GM21367 (cell line): ENCODE measurements around the gene ZNF441.
"Not testable (repeated sequence)": the region's sequence is repeated elsewhere in the genome, so short reads cannot be mapped to it uniquely, and the experiment has no call there.

Experiments used
- ATAC-seq: cut with Tn5 transposase; IDR thresholded peaks from one replicate; pipeline ENCODE4 v1.9.1; 2021; ENCODE audit not compliant: unreplicated experiment

Gene ZNF441

DNA sequence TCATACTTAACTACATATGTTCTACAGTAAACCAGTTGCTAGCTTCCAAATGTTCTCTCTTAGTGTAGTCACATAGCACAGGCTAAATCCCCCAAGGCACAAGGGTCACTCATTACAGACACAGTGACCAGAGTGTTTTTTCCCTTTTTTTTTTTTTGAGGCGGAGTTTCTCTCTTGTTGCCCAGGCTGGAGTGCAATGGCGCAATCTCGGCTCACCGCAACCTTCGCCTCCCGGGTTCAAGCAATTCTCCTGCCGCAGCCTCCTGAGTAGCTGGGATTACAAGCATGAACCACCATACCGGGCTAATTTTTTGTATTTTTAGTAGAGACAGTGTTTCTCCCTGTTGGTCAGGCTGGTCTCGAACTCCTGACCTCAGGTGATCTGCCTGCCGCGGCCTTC, 9.9 kb downstream of the ZNF441 start:
- not testable (repeated sequence) for ATAC-seq

DNA sequence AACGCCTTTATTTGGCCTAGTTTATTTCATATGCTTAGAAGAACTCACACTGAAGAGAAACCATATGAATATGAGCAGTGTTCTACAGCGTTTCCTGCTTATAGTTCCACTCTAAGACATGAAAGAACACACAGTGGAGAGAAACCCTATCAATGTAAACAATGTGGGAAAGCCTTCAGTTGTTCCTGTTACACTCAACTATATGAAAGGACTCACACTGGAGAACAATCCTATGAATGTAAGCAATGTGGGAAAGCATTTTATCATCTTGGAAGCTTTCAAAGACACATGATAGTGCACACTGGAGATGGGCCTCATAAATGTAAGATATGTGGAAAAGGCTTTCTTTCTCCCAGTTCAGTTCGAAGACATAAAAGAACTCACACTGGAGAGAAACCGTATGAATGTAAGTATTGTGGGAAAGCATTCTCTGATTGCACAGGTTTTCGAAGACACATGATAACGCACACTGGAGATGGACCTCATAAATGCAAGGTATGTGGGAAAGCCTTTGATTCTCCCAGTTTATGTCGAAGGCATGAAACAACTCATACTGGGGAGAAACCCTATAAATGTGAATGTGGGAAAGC, 13.7 kb downstream of the ZNF441 start:
- ATAC-seq: no peak

DNA sequence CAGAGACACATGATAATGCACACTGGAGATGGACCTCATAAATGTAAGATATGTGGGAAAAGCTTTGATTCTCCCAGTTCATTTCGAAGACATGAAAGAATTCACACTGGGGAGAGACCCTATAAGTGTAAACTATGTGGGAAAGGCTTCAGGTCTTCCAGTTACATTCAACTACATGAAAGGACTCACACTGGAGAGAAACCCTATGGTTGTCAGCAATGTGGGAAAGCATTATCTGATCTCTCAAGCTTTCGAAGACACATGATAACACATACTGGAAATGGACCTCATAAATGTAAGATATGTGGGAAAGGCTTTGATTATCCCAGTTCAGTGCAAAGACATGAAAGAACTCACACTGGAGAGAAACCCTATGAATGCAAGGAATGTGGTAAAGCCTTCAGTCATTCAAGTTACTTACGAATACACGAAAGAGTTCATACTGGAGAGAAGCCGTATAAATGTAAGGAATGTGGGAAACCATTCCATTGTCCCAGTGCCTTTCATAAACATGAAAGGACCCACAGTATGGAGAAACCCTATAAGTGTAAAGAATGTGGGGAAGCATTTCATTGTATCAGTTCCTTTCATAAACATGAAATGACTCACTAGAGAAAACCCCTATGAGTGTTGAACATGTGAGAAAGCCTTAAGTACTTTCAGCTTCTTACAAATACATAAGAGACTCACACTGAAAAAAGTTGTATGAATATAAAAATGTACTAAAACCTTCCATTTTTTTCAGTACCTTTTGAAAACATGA, 14.7 kb downstream of the ZNF441 start:
- no peak for ATAC-seq

DNA sequence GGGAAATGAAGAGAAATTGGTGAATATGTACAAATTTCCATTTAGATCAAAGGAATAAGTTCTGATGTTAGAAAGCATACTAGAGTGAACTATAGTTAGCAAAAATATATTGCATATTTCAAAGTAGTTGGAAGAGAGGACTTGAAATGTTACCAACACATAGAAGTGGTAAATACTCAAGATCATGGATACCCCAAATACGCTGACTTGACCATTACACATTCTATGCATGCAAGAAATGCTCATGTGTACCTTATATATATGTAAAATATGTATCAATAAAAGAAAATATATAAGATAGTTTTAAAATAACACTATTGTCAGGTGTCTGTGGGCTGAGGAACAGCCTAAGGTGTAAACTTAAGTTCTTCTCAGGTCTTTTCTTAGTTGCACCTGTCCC, 17.0 kb downstream of the ZNF441 start:
- ATAC-seq: no peak

DNA sequence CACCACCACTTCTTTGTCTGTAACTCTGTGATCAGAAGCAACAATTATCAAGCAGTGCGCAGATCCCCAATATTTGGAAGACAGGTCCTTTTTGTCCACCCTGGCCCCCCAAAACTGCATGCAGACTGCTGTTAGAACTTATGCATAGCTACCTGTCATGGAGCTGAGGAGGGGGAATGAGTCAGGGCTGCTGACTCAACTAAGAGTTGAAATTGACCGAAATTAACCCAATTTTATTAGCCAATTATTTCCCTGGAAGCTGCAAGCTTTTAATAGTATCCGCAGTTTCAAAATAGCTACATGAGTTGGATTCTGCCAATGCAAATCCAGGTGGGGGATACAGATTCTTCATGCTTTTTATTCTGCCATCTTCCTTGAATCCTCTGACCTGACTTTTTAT, 17.6 kb downstream of the ZNF441 start:
- ATAC-seq: no peak

DNA sequence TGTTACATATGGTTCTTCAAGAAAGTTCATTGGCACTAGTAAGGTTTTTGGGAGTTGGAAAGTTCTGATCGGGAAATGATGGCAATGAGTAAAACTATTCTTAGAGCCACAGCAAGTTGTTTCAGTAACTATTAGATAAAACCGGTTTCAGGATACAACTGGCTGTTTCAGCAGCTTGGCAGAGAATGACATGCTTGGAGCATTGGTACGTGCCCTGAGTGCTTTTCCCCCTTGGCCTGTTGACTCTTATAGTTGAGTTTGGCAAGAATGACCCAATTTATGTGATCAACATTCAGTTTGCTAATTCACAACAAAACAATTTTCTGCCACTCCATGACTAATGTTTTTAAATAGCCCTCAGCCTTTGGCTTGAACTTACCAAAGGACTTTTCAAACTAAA, 20.7 kb downstream of the ZNF441 start:
- no peak for ATAC-seq

DNA sequence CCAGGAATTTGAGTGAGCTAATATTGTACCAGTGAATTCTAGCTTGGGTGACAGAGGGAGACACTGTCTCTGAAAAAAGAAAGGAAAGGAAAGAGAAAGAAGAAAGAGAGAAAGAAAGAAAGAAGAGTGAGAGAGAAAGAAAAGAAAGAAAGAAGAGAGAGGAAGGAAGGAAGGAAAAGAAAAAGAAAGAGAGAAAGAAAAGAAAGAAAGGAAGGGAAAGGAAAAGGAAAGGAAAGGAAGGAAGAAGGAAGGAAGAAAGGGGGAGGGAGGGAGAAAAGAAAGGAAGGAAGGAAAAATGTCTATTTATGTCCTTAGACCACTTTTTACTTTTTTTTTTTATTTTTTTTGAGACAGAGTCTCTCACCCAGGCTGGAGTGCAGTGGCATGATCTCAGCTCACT, 26.1 kb downstream of the ZNF441 start:
- ATAC-seq: no peak

DNA sequence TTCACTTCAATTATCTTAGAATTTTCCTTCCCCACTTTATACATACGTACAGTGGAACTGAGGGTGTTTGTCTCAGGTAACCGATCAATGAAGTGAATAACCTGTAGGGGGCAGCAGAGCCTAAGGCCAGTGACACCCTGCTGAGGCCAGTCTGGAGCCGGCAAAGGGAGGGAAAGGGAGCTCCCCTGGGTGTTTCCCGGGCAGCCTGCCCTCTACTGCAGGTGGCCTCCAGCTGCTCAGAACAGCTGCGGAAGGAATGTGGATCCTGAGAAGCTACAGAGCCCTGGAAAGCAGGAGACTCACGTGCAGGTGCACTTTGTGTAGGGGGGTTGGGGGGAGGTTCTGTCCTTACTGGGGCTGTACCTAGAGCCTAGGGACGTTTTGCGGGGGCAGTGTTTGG, 30.7 kb downstream of the ZNF441 start:
- no peak for ATAC-seq

DNA sequence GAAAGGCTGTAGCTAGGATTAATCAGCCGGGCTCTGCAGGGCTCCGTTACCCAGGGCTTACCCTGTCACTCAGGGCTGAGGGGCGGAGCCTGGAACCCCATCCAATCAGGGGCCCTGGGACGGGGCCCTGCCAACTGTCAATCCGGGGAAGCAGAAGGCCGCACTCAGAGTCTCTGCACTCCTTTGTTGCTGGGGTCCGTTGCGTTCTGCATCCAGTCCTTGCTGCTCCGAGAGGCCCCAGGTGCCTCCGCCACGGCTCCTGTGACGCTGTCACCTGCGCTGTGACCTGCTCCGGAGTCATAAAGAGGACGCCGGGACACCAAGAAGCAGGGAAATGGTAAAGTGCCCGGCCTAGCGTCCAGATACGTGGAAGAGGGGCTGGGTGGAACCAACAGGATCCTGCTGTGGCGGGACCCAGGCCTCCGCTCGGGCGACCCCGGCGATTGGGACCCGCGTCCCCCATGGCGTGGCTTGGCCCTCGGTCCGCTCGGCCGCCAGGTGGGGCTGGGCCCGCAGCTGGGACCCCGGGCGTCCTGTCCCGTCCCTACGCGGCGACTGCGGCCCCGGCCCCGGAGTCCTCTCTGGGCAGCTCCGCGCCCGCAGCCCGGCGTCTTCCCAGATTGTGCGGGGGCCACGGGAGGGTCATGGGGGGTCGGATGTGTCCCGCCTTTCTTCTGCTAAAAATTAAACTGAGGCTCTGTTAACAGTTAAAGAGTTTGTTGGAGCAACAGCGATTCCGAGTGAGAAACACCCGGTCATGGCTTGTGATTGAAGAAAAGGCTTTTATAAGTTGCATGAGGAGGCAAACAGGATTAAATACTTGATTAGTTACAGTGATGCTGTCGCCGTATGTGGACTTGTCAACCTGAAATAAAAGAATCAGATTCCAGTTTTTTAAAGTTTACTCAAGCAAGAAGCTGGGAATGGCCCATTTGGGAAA, 31.9 kb downstream of the ZNF441 start, which contains the start of gene ZNF491:
Gene ZNF491 (plus strand): TSS at position 133 of the 940 bp plus-strand sequence. CDS start 7,431 bp downstream, outside the sequence.
- peak; percentile 79 for ATAC-seq

DNA sequence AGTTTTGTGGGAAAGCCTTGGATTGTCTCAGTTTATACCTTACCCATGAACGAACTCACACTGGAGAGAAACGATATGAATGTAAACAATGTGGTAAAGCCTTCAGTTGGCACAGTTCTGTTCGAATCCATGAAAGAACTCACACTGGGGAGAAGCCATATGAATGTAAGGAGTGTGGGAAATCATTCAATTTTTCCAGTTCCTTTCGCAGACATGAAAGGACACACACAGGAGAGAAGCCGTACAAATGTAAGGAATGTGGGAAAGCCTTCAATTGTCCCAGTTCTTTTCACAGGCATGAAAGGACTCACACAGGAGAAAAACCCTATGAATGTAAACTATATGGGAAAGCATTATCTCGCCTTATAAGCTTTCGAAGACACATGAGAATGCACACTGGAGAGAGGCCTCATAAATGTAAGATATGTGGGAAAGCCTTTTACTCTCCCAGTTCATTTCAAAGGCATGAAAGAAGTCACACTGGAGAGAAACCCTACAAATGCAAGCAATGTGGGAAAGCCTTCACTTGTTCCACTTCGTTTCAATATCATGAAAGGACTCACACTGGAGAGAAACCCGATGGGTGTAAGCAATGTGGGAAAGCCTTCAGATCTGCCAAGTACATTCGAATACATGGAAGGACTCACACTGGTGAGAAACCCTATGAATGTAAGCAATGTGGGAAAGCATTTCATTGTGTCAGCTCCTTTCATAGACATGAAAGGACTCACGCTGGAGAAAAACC, 39.7 kb downstream of the ZNF441 start:
- ATAC-seq: no peak

DNA sequence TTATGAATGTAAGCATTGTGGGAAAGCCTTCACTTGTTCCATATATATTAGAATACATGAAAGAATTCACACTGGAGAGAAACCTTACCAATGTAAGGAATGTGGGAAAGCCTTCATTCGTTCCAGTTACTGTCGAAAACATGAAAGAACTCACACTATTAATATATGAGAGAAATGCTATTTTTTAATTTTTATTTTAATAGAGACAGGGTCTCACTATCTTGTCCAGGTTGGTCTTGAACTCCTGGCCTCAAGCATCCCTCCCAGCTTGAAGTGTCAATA, 40.2 kb downstream of the ZNF441 start:
- no peak for ATAC-seq

DNA sequence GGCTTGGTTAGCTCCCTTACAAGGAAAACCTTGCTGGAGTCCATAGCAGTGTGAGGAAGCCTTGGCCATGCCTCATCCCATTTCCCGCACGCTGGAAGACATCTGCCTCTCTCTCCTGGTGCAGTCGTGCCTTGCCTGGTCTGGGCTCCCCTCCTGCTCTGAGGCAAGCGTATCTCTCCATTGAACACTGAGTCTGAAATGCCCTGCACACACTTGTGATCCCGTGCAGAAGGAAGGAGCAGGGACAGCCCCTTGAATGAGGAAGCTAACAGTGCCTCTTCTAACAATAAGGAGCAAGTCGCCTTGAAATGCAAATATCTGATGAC, 46.9 kb downstream of the ZNF441 start:
- no peak for ATAC-seq

DNA sequence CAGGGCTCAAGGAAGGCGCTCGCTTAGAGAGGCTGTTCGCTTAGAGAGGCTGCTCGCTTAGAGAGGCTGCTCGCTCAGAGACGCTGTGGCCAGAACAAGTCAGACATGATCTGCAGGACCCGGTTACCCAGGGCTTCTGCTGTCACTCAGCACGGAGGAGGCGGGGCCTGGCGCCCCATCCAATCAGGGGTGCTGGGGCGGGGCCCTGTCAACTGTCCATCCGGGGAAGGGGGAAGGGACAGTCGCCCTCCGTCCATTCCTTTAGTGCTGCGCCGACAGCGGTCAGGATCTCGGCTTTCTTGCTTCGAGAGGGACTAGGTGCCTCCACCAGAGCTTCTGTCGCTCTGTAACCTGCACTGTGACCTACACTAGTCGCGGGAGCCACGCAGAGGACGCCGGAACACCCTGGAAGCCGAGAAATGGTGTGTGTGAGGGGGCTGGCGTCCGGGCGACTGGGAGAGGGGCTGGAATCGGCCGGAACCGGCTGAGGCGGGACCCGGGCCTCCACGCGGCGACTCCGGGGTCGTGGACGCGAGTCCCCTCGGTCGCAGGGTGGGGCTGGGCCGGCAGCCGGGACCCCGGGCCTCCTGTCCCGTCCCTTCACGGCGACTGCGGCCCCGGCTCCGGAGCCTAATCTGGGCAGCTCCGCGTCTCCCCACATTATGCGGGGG, 47.4 kb downstream of the ZNF441 start, which contains the start of gene ZNF440:
Gene ZNF440 (plus strand): TSS at position 245 of the 671 bp plus-strand sequence. CDS start 175 bp downstream, at position 420.
- ATAC-seq: peak; percentile 93

DNA sequence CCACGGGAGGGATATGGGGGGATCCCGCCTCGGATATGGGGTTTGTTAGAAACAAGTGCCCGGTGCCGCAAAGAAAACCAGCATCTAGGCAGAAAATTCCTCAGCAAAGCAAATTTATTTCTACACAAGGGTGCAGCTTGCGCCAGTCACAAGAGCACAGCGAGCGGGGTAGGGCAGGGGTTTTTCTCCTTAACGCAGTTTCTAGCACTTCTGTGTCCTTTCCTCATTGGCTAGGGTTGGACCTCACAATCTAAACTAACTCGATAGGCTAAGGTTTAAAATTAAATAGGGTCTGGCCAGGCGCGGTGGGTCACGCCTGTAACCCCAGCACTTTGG, 47.9 kb downstream of the ZNF441 start:
- ATAC-seq: no peak

DNA sequence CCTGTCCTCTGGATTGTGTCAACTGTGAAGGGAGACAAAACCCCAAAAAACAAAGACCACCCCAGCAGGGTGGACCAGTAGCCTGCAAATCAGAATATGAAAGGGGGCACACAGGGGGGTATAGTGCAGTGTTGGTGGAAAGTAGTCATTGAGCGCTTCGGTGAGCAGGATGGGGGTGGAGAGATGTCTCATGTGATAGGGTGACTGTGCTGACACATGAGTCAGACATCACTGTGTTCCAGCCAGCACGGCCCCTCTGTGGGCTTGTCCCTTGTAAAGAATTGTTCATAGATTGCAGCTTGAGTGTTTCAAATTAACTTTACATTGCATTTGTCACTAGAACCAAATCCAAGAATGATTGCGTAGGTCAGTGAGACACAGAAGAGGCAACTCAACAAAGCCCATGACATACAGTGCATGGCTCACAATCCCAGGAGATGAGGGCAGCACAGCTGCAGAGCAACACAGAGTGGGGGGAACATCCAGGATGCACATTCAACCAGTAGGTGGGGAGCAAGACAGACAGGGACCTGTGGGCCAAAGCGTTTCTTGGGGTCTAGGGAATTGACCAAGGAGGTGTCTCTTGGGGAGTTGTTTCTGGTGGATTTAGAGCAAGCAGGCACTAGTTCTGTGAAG, 54.8 kb downstream of the ZNF441 start:
- no peak for ATAC-seq

DNA sequence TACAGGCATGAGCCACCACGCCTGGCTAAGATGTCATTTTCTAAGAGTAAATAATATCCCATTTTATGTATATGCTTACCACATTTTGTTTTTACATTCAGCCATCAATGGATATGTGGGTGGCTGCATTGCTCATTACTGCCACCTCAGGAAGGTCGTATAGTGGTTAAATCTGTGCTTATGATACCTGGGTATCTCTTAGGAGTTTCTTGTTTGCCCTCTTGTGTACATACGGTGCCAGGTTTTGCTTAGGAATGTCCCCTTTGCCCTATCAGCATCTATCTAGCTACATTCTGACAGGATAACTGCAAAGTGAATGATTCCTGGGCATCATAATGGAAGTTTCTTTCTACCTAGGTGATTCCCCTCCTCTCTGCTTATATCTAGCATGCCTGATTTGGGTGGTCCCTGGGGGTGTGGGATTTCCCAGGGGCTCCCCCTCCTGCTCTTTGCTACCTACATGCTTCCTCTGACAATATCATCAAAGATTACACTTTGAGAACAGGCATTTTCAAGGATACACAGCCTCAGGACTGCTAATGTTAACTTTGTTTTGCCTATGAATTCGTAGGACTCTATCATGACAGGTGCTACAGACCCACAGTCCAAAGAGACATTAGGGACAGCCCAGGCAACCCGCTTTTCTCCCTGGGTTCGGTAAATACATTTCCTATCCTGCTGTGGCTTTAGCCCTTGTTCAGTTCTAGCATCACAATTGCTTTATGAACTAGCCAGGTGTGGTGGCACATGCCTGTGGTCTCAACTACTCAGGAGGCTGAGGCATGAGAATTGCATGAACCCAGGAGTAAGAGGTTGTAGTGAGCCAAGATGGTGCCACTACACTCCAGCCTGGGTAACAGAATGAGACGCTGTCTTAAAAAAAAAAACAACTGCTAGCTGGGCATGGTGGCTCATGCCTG, 62.4 kb downstream of the ZNF441 start:
- ATAC-seq: not testable (repeated sequence)

DNA sequence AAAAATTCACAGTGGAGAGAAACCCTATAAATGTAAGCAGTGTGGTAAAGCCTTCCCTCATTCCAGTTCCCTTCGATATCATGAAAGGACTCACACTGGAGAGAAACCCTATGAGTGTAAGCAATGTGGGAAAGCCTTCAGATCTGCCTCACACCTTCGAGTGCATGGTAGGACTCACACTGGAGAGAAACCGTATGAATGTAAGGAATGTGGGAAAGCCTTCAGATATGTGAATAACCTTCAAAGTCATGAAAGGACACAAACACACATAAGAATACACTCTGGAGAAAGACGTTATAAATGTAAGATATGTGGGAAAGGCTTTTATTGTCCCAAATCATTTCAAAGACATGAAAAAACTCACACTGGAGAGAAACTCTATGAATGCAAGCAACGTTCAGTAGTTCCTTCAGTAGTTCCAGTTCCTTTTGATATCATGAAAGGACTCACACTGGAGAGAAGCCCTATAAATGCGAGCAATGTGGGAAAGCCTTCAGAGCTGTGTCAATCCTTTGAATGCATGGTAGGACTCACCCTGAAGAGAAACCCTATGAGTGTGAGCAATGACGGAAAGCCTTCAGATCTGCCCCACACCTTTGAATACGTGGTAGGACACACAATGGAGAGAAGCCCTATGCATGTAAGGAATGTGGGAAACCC, 65.6 kb downstream of the ZNF441 start:
- no peak for ATAC-seq

DNA sequence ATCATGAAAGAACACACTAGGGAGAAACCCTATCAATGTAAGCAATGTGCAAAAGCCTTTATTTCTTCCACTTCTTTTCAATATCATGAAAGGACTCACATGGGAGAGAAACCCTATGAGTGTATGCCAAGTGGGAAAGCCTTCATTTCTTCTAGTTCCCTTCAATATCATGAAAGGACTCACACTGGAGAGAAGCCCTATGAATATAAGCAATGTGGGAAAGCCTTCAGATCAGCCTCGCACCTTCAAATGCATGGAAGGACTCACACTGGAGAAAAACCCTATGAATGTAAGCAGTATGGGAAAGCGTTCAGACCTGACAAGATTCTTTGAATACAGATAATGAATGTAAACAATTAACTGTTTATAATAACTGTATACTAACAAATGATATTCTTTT, 66.7 kb downstream of the ZNF441 start:
- no peak for ATAC-seq
